ACHN (cell line): ENCODE results near the gene RNF115.

ENCODE experiments used
- DNase-seq: peaks from one replicate; pipeline ENCODE4 v3.0.0-alpha.2; 2015
- in situ Hi-C: cut with HindIII; loops from 2 replicates; pipeline ENCODE4 v1.10.0; 2017; ENCODE audit warnings: low sequenced_read_pairs, low pct_ligation_motif_present, low pct_unique_long_range_greater_than_20kb

RNF115 gene

DNA sequence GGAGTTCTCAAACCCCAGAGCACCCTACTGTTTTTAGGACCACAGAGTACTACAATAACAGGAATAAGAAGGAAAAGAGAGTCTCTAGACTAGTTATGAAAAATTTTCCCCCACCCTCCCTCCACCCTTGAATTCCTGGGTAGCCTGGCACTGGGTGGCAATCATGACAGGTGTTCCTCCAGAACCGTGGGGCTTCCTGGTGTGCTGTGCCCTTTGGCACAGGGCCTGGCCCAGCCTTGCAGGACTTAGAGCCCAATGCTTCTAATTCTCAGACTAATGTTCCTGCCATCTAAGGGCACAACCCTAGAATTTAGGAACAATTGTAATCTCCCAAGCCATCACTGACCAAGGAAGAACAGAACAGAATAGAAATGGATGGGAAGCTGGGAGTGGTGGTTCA lies 106.1 kb downstream of the RNF115 start:
- no peak for DNase-seq
- in situ Hi-C loops = no loop called here

DNA sequence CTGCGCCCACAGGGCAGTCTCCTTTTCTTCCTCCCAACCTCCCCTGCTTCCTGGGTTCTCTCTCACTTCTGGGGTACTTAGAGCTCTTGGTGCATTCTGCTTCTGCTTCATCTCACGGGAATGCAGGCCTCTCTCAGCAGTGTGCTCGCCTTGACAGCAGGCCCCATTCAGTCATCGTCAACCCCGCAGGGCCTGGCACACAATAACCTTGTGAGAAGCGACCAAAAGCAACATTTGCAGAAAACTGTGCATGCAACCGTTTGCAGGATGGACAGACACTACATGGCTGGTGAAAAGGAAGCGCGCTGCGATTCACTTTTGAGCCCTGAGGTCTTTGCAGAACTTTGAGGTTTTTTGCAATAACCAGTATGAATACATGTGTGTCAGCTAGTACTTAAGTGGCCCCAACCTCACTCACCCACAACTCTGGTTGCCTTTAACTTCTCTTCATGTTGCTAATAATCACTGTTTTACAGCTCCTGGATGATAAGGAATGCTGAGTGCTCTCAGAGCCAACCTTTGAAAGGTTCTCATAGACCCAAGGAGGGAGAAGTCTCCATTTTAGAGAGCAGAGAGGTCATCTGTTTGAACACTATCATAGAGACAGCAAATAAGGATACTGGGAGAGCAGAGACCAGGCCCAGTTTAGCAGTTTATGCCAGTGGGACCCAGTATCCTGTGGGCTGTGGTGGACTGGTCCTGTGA lies 107.1 kb downstream of the RNF115 start:
- no peak for DNase-seq
- in situ Hi-C loops = no loop called here

- DNase-seq = no peak
- in situ Hi-C loops = no loop called here
These were observed 109.3 kb downstream of the RNF115 start for GRCh38 chr1:145714524-145715111.

DNA sequence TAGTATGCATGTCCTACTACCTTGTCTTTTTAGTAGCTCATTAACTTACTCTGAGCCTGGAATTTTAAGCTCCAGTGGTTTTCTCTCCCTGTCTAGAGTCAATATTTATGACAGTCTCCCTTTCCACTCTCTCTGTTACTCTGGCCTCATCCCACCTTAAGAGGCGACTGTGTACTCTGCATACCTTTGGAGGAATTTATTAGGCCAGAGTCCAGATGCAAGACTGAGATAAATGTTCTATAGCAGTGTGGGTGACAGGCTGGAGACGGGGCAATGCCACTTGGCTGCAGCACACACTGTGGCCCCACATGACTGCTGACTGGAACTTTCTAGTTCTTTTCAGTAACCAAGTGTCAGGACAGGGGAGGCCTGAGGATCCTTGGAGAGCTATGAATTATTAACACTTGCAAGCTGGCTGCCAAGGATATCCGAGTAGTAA lies 112.7 kb downstream of the RNF115 start:
- in situ Hi-C loops = no loop called here
- peak; percentile 90 for DNase-seq

GRCh38 chr1:145710291-145711027 lies 113.4 kb downstream of the RNF115 start:
- no peak for DNase-seq
- in situ Hi-C loops = no loop called here

GRCh38 chr1:145708063-145708462 lies 115.8 kb downstream of the RNF115 start:
- peak; percentile 56 for DNase-seq
- in situ Hi-C loops = no loop called here

DNA sequence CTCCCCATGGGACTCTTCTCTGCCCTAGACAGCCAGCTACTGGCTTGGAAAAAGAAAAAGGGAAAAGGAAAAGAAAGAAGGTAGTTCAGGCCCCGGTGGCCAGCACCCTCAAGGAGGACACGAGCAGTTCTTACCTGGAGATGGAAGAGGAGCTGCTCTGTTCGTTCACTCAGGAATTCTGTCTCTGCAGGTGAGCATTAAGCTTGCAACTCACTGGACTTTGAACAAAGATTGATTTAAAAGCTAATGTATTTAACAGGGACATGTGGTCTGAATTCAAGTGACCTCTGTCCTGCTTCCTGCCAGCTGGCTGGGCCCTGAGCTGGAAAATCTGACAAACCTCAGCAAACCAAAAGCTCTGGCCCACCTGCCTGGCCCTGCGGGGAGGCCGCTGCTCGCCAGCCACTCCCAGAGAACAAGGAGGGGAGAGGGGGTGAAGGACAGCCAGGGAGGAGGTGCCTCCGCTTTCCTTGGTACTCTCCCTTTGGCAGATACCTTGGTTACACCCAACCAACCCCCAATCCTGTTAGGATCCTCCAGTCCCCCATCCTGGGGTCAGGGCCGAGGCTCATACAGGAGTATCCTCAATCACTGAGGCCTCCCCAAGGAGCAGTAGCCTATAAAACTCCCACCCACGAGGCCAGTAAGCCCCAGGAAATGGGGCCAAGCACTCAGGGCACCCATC lies 116.6 kb downstream of the RNF115 start, which contains the start of gene PDZK1:
Gene PDZK1, minus strand, starts transcription at position 186 of the 685 bp plus-strand sequence. CDS start 19,347 bp downstream, outside the sequence.
- in situ Hi-C loops = no loop called here
- peak; percentile 63 for DNase-seq

DNA sequence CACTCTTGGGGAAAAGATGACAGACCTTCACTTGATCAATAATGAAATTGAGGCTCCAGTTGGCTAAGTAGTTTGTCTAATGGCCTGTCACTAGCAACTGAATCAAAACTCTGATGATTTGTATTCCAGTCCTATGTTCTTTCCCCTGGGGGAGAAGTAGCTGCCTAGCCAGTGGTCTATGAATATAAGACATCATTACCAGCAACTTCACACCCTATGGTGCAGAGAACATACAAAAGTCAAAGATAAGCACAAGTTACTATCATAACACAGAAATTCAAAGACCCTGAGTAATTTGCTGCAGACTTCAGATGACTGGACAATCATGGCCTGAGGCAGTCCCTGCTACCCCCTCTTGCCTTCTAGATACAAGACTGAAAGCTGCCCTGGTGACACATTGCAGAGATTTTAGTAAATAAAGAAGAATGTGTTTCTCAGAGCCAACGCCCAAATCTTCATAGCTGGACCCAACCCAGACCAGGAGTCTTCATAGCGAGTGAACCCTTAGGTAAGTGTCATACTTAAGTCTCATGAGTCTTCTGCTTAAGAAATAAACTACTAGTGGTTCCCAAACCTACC lies 117.7 kb downstream of the RNF115 start:
- in situ Hi-C loops = no loop called here
- peak; percentile 33 for DNase-seq

- in situ Hi-C loops = no loop called here
These were observed 118.3 kb downstream of the RNF115 start for GRCh38 chr1:145705622-145706021.

GRCh38 chr1:145702826-145703225 lies 121.1 kb downstream of the RNF115 start:
- peak; percentile 29 for DNase-seq
- in situ Hi-C loops = no loop called here

More at GRCh38 chr1:145705622-145706021, 118.3 kb downstream of the RNF115 start:
- no peak for DNase-seq

GRCh38 chr1:145702052-145702451 lies 121.8 kb downstream of the RNF115 start:
- DNase-seq = no peak
- in situ Hi-C loops = no loop called here

DNA sequence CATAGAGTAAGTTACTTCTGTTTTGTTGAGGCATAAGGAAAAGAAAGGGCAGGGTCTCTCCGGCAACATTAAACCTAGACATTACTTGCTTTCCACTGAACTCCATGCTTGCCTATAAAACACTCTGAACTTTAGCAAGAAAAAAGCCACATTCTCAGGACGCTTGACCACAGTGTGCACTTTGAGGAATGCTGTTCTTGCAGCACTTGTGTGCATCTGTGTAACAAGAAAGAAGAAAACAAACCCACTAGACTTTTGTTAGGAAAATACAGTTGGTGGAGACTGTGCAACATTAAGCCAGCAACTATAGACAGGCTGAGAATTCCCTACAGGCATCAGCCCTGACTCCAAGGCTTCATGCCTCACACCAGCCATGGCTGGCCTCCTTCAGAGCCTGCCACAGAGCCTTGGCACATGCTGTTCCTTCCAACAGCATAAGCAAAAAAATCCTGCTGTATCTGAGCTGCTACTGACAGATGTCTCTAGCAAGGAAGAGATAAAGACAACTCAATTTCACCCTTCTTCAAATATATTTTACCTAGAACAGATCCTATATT lies 122.5 kb downstream of the RNF115 start:
- DNase-seq = no peak
- in situ Hi-C loops = no loop called here

DNA sequence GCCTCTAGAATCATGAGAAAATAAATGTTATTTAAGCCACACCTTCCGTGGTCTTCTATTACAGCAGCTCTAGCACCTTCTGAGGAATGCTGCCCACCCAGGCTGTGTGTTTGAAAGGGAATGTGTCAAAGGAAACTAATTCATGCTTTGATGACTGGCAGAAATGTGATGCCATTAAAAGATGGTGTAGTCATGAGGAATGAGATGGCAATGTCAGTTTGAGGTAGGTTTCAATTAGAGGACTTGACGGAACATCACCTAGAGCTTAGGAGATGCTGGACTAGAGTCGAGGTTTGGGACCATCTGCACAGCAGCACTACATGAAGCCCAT lies 127.3 kb downstream of the RNF115 start:
- in situ Hi-C loops = no loop called here
- peak; percentile 46 for DNase-seq

DNA sequence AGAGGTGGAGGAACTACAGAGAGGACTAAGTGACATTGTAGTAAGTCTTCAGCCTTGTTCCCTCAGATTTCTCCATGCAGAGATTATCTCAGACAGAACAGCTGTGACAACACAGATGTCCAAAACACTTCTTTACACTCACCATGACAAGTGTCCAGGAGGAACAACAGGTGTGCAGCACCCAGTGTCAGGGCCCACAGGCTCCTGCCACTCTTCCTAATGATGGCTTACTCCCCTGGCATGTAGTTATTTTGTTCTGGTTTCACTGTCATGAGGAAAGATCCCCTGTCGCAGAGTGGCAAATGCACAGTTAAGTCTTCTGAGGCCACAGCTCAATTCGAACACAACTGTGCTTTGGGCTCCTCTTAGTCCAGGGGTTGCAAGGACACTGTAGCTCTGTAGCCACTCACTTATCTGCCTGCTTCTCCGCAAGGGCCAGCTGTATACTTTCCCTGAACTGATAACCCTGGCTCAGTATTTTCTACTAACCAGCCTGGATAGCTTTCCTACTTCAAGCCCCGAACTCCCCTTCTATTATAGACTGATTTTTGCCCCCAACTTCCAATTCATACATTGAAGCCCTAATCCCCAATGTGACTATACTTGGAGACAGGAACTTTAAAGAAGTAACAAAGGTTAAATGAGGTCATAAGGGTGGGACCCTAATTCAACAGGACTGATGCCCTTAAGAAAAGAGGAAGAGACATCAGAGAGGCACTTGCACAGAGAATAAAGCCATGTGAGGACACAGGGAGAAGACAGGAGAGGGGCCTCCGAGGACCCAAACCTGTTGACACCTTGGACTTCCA lies 127.9 kb downstream of the RNF115 start:
- in situ Hi-C loops = no loop called here
- DNase-seq = no peak

DNA sequence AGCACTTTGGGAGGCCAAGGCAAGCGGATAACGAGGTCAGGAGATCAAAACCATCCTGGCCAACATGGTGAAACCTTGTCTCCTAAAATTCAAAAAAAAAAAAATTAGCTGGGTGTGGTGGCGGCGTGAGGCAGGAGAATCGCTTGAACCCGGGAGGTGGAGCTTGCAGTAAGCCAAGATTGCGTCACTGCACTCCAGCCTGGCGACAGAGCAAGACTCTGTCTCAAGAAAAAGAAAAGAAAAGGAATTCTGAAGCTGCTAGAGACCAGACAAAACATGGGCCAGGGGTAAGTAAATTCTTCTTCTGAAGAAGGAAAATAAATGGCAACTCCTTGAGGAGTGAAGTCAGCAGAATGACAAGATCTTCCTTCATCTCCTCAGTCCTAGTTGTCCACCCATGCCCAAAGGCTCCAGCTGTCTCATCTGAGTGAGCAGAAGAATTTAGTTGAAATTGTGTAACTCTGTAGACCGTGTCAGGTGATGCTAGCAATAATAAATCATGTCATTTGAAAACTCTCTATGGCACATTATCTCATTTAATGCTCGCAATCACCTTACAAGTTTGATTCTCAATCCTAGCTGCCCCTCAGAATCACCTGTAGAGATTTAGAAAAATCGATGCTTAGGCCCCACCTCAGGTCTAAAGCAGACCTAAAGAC lies 131.0 kb downstream of the RNF115 start:
- in situ Hi-C loops = no loop called here
- DNase-seq = peak; percentile 70

GRCh38 chr1:145690587-145691558 lies 133.0 kb downstream of the RNF115 start:
- peak; percentile 20 for DNase-seq
- in situ Hi-C loops = no loop called here
